K562 (cell line): ENCODE data around the gene FGG. TPM values are rescaled to one million over a fixed set of nuclear protein-coding genes. Genes with fewer than 3 reads are reported as not detected.

ENCODE experiments used
- ATAC-seq: fragments of 200-7000 bp; cut with Tn5 transposase; 3 replicates; pipeline ENCODE4 v1.9.1; 2020; ENCODE audit warnings: moderate library complexity
- BruUV-seq: library from RNA; stranded (reverse); fragments of 400-500 nt; replicated peaks from 2 replicates; lab custom pipeline; 2021; lab: Mats Ljungman, UMichigan
- CTCF ChIA-PET: fragments of 300-600 bp; formaldehyde crosslinking; extraction: SDS; loops from one replicate; lab custom pipeline; 2021; ENCODE audit warnings: low intra/inter-chr PET ratio; lab: Yijun Ruan, JAX
- POLR2A ChIA-PET: fragments of 300-600, 350-650 bp; sonication (Branson Sonifier 250); formaldehyde crosslinking; extraction: SDS; loops from one replicate; lab custom pipeline; 2021; ENCODE audit warnings: antibody characterized with exemption, inconsistent platforms; lab: Yijun Ruan, JAX
- DNase-seq, 4 experiments: peaks; one replicate each; pipeline versions ENCODE4 v3.0.0 to v3.0.0-alpha.2; 2011 to 2018; ENCODE audit warnings: low spot score in 3 of 4, mixed read lengths in 3 of 4; ENCODE audit errors: extremely low read depth in 1 of 4
- FAIRE-seq: peaks from 2 replicates; lab custom pipeline; 2011; peaks lifted over from hg19 to GRCh38; lab: Jason Lieb, UNC
- H2AFZ ChIP-seq: 2 replicates; pipeline ENCODE4 v1.6.0; 2011; ENCODE audit warnings: low read depth, low read length, control low read depth, inconsistent platforms
- H3K27ac ChIP-seq: fragments of 200-600 bp; 3 replicates; pipeline ENCODE4 v1.8.0; 2011; ENCODE audit warnings: low read depth, mild to moderate bottlenecking, control low read depth, inconsistent platforms, low read length, moderate library complexity, mixed read lengths; ENCODE audit errors: extremely low read depth
- H3K27me3 ChIP-seq, 2 experiments: fragments of 300-600 bp in 1 of 2; 2 replicates in 1 of 2; 3 replicates in 1 of 2; pipeline versions ENCODE4 v1.6.0 to v1.8.0; 2011; ENCODE audit warnings: inconsistent platforms in 2 of 2, low read length in 2 of 2, mild to moderate bottlenecking in 1 of 2, mixed read lengths in 1 of 2, moderate library complexity in 1 of 2; ENCODE audit not compliant: control insufficient read depth in 2 of 2, insufficient read depth in 2 of 2
- H3K36me3 ChIP-seq: fragments of 300-600 bp; 3 replicates; pipeline ENCODE4 v1.8.0; 2011; ENCODE audit warnings: mild to moderate bottlenecking, low read length, inconsistent platforms; ENCODE audit not compliant: control insufficient read depth, insufficient read depth
- H3K4me1 ChIP-seq, 2 experiments: fragments of 200-600 bp in 1 of 2; replicated peaks in 1 of 2; 2 replicates in 1 of 2; 3 replicates in 1 of 2; pipeline versions ENCODE4 v1.5.1 to v1.8.0; 2011; ENCODE audit warnings: inconsistent platforms in 2 of 2, low read length in 2 of 2, mild to moderate bottlenecking in 1 of 2, mixed read lengths in 1 of 2, moderate library complexity in 1 of 2; ENCODE audit not compliant: control insufficient read depth in 2 of 2, insufficient read depth in 2 of 2
- H3K4me2 ChIP-seq: 2 replicates; pipeline ENCODE4 v1.6.1; 2011; ENCODE audit warnings: low read length, control low read depth, inconsistent platforms, mixed read lengths; ENCODE audit not compliant: insufficient read depth
- H3K4me3 ChIP-seq: fragments of 200-600 bp; sonication (generic), shearing (Covaris generic); 2 replicates; pipeline ENCODE4 v1.5.1; 2016; ENCODE audit warnings: control low read depth, inconsistent platforms
- H3K79me2 ChIP-seq: fragments of 200-600 bp; 3 replicates; pipeline ENCODE4 v1.8.0; 2011; ENCODE audit warnings: low read length, inconsistent platforms; ENCODE audit not compliant: control insufficient read depth, insufficient read depth
- H3K9ac ChIP-seq, 2 experiments: 2 replicates each; pipeline versions ENCODE4 v1.6.0 to v1.6.1; 2011; ENCODE audit warnings: low read depth in 2 of 2, low read length in 2 of 2, control low read depth in 1 of 2, inconsistent platforms in 1 of 2, mild to moderate bottlenecking in 1 of 2, mixed read lengths in 1 of 2; ENCODE audit not compliant: insufficient read depth in 1 of 2
- H3K9me1 ChIP-seq: one replicate; pipeline ENCODE4 v1.6.0; 2011; ENCODE audit warnings: inconsistent platforms, mild to moderate bottlenecking, low read length, moderate library complexity; ENCODE audit not compliant: control insufficient read depth, insufficient read depth
- H3K9me3 ChIP-seq: replicated peaks from 2 replicates; pipeline ENCODE4 v1.5.1; 2011; ENCODE audit warnings: low read depth, low read length, inconsistent platforms; ENCODE audit not compliant: control insufficient read depth, insufficient read depth
- H4K20me1 ChIP-seq: replicated peaks from 2 replicates; pipeline ENCODE4 v1.6.1; 2011; ENCODE audit warnings: low read length, inconsistent platforms, mixed read lengths; ENCODE audit not compliant: control insufficient read depth, insufficient read depth
- DMBX1 ChIP-seq: fragments of 250-450 bp; sonication (Bioruptor Pico); IDR thresholded peaks from 2 replicates; pipeline ENCODE4 v1.8.0; 2022; ENCODE audit warnings: inconsistent platforms, mild to moderate bottlenecking, moderate library complexity, borderline replicate concordance
- ELK3 ChIP-seq: fragments of 450-650 bp; formaldehyde crosslinking; IDR thresholded peaks from 2 replicates; pipeline ENCODE4 v1.4.0; 2020; ENCODE audit warnings: mild to moderate bottlenecking
- FOXK2 ChIP-seq, 2 experiments: fragments of 450-650 bp; IDR thresholded peaks in 1 of 2; conservative IDR thresholded peaks in 1 of 2; 2 replicates each; pipeline ENCODE4 v1.6.1; 2016; ENCODE audit warnings: low read depth in 2 of 2, mild to moderate bottlenecking in 1 of 2
- GABPB1 ChIP-seq: sonication (generic); formaldehyde crosslinking; IDR thresholded peaks from 2 replicates; pipeline ENCODE4 v1.8.0; 2022; ENCODE audit warnings: mild to moderate bottlenecking, missing genetic modification reagents
- RBM25 ChIP-seq: fragments of 200-400 bp; formaldehyde crosslinking; IDR thresholded peaks from 2 replicates; pipeline ENCODE4 v1.6.1; 2018; ENCODE audit warnings: low read length, low read depth, moderate library complexity; ENCODE audit not compliant: severe bottlenecking
- in situ Hi-C: fragments of 300-500 bp; cut with MboI; formaldehyde crosslinking; loops from 4 replicates; pipeline ENCODE4 v1.15.0; 2018; ENCODE audit warnings: inconsistent platforms, mixed read lengths
- intact Hi-C: fragments of 100-400 bp; cut with micrococcal nuclease; formaldehyde crosslinking; loops from 2 replicates; pipeline ENCODE4 v1.14.2; 2022
- polyA plus RNA-seq, 8 experiments: library from polyadenylated mRNA; depleted of rRNA in 4 of 8; stranded (reverse) in 5 of 8; unstranded in 3 of 8; fragments of >200 nt; fragmentation: Nextera tagmentation in 2 of 8; fragmentation: Illumina TruSeq in 1 of 8; extraction: Ambion mirVana in 2 of 8; extraction: Trizol in 1 of 8; gene quantifications; 2 replicates each; pipeline versions ENCODE4 v1.2.1 to v1.2.3, GENCODE V29; 2011 to 2014; ENCODE audit warnings: inconsistent platforms in 1 of 8, missing spikeins in 1 of 8
- total RNA-seq, 7 experiments: library from RNA; depleted of rRNA in 6 of 7; stranded (reverse); fragments of >200 nt in 6 of 7; fragmentation: Illumina TruSeq in 2 of 7; extraction: Trizol in 2 of 7; gene quantifications; 2 replicates each; pipeline versions ENCODE4 v1.2.1 to v1.2.3, GENCODE V29; 2011 to 2021; ENCODE audit warnings: low replicate concordance in 1 of 7

FGG gene
- total and polyA plus RNA-seq, 9 of the 15 experiments (the other 6 are each of a cell fraction or from before 2014, with no cell fraction given), result 0.08 to 2.2 (median 0.33) TPM; not detected in 2

GRCh38 chr4:154614306-154614705 is 1.9 kb upstream of the FGG start:
- FAIRE-seq (no peak), ATAC-seq (no peak), DNase-seq (no peak)
- in situ Hi-C loops, result no loop called here
- Histone ChIP-seq H3K27ac (no peak overlapping the region), H3K9ac (no peak overlapping the region), H3K27me3 (no peaks in the 10 kb centered on the region), H3K9me3 (no peaks in the 10 kb centered on the region), H3K9me1 (no peaks in the 10 kb centered on the region), H4K20me1 (no peaks in the 10 kb centered on the region), H3K4me2 (no peak overlapping the region), H3K79me2 (no peaks in the 10 kb centered on the region), H2AFZ (no peak overlapping the region), H3K4me1 (no peaks in the 10 kb centered on the region), H3K36me3 (no peaks in the 10 kb centered on the region), H3K4me3 (no peak overlapping the region)
- POLR2A ChIA-PET, result interaction anchor here (1.3 kb wide), 1 partner anchor 27 kb away, joined by 3 read pairs; no protein-coding TSS in a partner anchor
- CTCF ChIA-PET, result no interaction called here
- BruUV-seq, result no TSS peak
- no peak for TF ChIP-seq DMBX1 (CRISPR knock-in tag)
- TF ChIP-seq ELK3 (CRISPR knock-in tag), result no peak
- no peak for TF ChIP-seq GABPB1 (CRISPR knock-in tag)
- no peak for TF ChIP-seq RBM25
- no peak for TF ChIP-seq FOXK2 (conservative IDR thresholded peaks at IDR 0.05 in 1 of 2, IDR thresholded peaks at IDR 0.05 in 1 of 2; ENCODE audit: low read depth in 2 of 2)
- intact Hi-C loops, result loop anchor here (10.0 kb wide), 1 partner anchor 840 kb away; no protein-coding TSS in a partner anchor
